ENCODE data around the gene PODNL1. TPM values are rescaled to one million over a fixed set of nuclear protein-coding genes. Genes with fewer than 3 reads are reported as not detected.

PODNL1 gene
- total and polyA plus RNA-seq, 3 experiments from 2014 or later = 0.24 TPM; not detected in 2

DNA sequence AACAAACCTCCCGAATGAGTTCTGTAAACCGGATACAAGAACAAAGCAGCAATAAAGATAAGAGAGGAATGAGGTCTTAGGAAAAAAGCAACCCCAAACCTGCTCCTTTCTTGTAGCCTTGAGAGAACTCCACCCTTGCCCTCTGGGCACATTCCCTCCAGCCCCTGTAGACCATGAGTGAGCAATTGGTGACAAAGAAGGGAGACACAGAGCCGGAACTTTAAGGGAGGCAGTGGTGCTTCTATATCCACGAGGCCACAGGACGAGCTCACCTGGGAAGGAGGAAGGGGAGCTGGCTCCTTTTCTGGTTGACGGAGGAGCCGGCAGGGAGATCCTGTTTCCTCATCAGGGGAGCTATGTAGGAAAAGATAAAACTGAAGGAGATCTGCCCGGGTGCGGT, 45.3 kb downstream of the PODNL1 start:
- H3K36me3 ChIP-seq (ENCODE audit: insufficient read depth, low read length) = no peaks in the 10 kb centered on the region
- H3K4me1 ChIP-seq (ENCODE audit: insufficient read depth, low read length) = peaks cover 3% of the 10 kb centered on the region
- H3K9me3 ChIP-seq (ENCODE audit: low read length) = no peaks in the 10 kb centered on the region
- no peaks in the 10 kb centered on the region for H3K27me3 ChIP-seq (ENCODE audit: insufficient read depth, low read length, poor library complexity, severe bottlenecking)
- no peaks in the 10 kb centered on the region for H3K27me3 Mint-ChIP-seq
- ChIA-PET POLR2A (interaction anchor here (0.6 kb wide), 1 partner anchor 154 kb away, joined by 4 read pairs; no protein-coding TSS in a partner anchor), CTCF (interaction anchor here (2.1 kb wide), 1 partner anchor 11 kb away, joined by 8 read pairs; no protein-coding TSS in a partner anchor)
- H3K36me3 Mint-ChIP-seq = no peaks in the 10 kb centered on the region
- H3K4me3 Mint-ChIP-seq = no peak overlapping the region
- no peak overlapping the region for H3K4me3 ChIP-seq (ENCODE audit: low read length)
- DNase-seq = no peak
- no peaks in the 10 kb centered on the region for H3K9me3 Mint-ChIP-seq
- H3K27ac ChIP-seq (ENCODE audit: low read depth, low read length) = no peak overlapping the region
- no peak overlapping the region for H3K27ac Mint-ChIP-seq
- no peaks in the 10 kb centered on the region for H3K4me1 Mint-ChIP-seq

GRCh38 chr19:13890136-13890535, 48.1 kb downstream of the PODNL1 start:
- no peaks in the 10 kb centered on the region for H3K9me3 Mint-ChIP-seq
- no peaks in the 10 kb centered on the region for H3K36me3 Mint-ChIP-seq
- H3K36me3 ChIP-seq (ENCODE audit: insufficient read depth, low read length) = no peaks in the 10 kb centered on the region
- no peak overlapping the region for H3K4me3 Mint-ChIP-seq
- H3K4me1 ChIP-seq (ENCODE audit: insufficient read depth, low read length) = peaks cover 27% of the 10 kb centered on the region
- no peak overlapping the region for H3K27ac ChIP-seq (ENCODE audit: low read depth, low read length)
- ChIA-PET CTCF (no interaction called here), POLR2A (no interaction called here)
- no peak overlapping the region for H3K27ac Mint-ChIP-seq
- H3K27me3 Mint-ChIP-seq = no peaks in the 10 kb centered on the region
- no peak overlapping the region for H3K4me3 ChIP-seq (ENCODE audit: low read length)
- H3K4me1 Mint-ChIP-seq = peaks cover 17 to 27% (median 20%) of the 10 kb centered on the region in 3 donors
- H3K27me3 ChIP-seq (ENCODE audit: insufficient read depth, low read length, poor library complexity, severe bottlenecking) = no peaks in the 10 kb centered on the region
- no peaks in the 10 kb centered on the region for H3K9me3 ChIP-seq (ENCODE audit: low read length)
- DNase-seq = no peak

- Mint-ChIP-seq H3K9me3 (no peaks in the 10 kb centered on the region), H3K27ac (peak overlapping the region in 1 of 8 donors; percentile 91), H3K4me1 (peaks cover 21 to 42% (median 26%) of the 10 kb centered on the region in 3 donors), H3K27me3 (no peaks in the 10 kb centered on the region), H3K4me3 (peak overlapping the region in 2 of 7 donors; percentile 20 to 48), H3K36me3 (no peaks in the 10 kb centered on the region)
- POLR2A ChIA-PET = no interaction called here
- Histone ChIP-seq H3K4me1 (ENCODE audit: insufficient read depth, low read length) (peaks cover 39% of the 10 kb centered on the region), H3K9me3 (ENCODE audit: low read length) (no peaks in the 10 kb centered on the region), H3K36me3 (ENCODE audit: insufficient read depth, low read length) (no peaks in the 10 kb centered on the region), H3K4me3 (ENCODE audit: low read length) (no peak overlapping the region), H3K27ac (ENCODE audit: low read depth, low read length) (no peak overlapping the region), H3K27me3 (ENCODE audit: insufficient read depth, low read length, poor library complexity, severe bottlenecking) (no peaks in the 10 kb centered on the region)
- CTCF ChIA-PET = interaction anchor here (1.1 to 1.5 kb wide), 2 partner anchors 14 to 249 kb away, joined by 3 to 5 read pairs; no protein-coding TSS in a partner anchor
- no peak for DNase-seq
Observed at GRCh38 chr19:13888281-13888680, 49.9 kb downstream of the PODNL1 start.

DNA sequence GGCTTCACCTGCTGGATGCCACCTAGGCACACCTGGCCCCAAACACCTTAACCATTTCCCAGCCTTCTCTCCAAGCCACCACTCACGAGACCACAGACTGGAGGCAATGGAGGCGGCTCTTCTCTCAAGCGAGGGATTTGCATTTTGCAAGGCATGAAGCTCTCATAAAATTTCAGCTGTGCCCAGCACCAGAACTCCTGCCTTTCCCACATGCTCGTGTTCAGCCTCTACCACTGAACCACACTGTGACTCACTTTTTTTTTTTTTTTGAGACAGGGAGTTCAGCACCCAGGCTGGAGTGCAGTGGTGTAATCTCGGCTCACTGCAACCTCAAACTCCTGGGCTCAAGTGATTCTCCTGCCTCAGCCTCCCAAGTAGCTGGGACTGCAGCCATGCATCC, 50.7 kb downstream of the PODNL1 start:
- Histone ChIP-seq H3K27ac (ENCODE audit: low read depth, low read length) (no peak overlapping the region), H3K4me3 (ENCODE audit: low read length) (no peak overlapping the region), H3K4me1 (ENCODE audit: insufficient read depth, low read length) (peaks cover 46% of the 10 kb centered on the region), H3K9me3 (ENCODE audit: low read length) (no peaks in the 10 kb centered on the region), H3K27me3 (ENCODE audit: insufficient read depth, low read length, poor library complexity, severe bottlenecking) (no peaks in the 10 kb centered on the region), H3K36me3 (ENCODE audit: insufficient read depth, low read length) (no peaks in the 10 kb centered on the region)
- no peaks in the 10 kb centered on the region for H3K27me3 Mint-ChIP-seq
- H3K4me3 Mint-ChIP-seq = peak overlapping the region; percentile 21 to 78 (median 70)
- peak in 1 of 5 donors; percentile 32 for DNase-seq
- H3K4me1 Mint-ChIP-seq = peaks cover 24 to 50% (median 33%) of the 10 kb centered on the region in 3 donors
- no peaks in the 10 kb centered on the region for H3K9me3 Mint-ChIP-seq
- CTCF ChIA-PET = interaction anchor here (1.0 to 2.1 kb wide), 5 partner anchors 10 to 249 kb away, joined by 3 to 11 read pairs (median 5); partner anchors contain the start of gene ASF1B
- no peaks in the 10 kb centered on the region for H3K36me3 Mint-ChIP-seq
- POLR2A ChIA-PET = interaction anchor here (1.2 kb wide), 1 partner anchor 144 kb away, joined by 4 read pairs; the partner anchor contains the start of gene IL27RA
- peak overlapping the region; percentile 84 to 95 (median 92) for H3K27ac Mint-ChIP-seq

GRCh38 chr19:13887018-13887436, 51.2 kb downstream of the PODNL1 start:
- DNase-seq = peak in 4 of 5 donors; percentile 51 to 83 (median 66)
- H3K27me3 ChIP-seq (ENCODE audit: insufficient read depth, low read length, poor library complexity, severe bottlenecking) = no peaks in the 10 kb centered on the region
- Mint-ChIP-seq H3K4me1 (peaks cover 29 to 55% (median 38%) of the 10 kb centered on the region in 3 donors), H3K4me3 (peak overlapping the region; percentile 21 to 76 (median 70)), H3K27me3 (no peaks in the 10 kb centered on the region), H3K36me3 (no peaks in the 10 kb centered on the region), H3K9me3 (no peaks in the 10 kb centered on the region), H3K27ac (peak overlapping the region; percentile 84 to 97 (median 92))
- H3K4me1 ChIP-seq (ENCODE audit: insufficient read depth, low read length) = peaks cover 51% of the 10 kb centered on the region
- H3K9me3 ChIP-seq (ENCODE audit: low read length) = no peaks in the 10 kb centered on the region
- CTCF ChIA-PET = interaction anchor here (1.0 to 2.9 kb wide), 7 partner anchors 11 to 250 kb away, joined by 3 to 11 read pairs (median 5); partner anchors contain the start of genes ASF1B and MISP3
- no peaks in the 10 kb centered on the region for H3K36me3 ChIP-seq (ENCODE audit: insufficient read depth, low read length)
- no peak overlapping the region for H3K27ac ChIP-seq (ENCODE audit: low read depth, low read length)
- no peak overlapping the region for H3K4me3 ChIP-seq (ENCODE audit: low read length)
- POLR2A ChIA-PET = interaction anchor here (0.7 to 1.2 kb wide), 2 partner anchors 145 to 630 kb away, joined by 4 read pairs; partner anchors contain the start of gene IL27RA

DNA sequence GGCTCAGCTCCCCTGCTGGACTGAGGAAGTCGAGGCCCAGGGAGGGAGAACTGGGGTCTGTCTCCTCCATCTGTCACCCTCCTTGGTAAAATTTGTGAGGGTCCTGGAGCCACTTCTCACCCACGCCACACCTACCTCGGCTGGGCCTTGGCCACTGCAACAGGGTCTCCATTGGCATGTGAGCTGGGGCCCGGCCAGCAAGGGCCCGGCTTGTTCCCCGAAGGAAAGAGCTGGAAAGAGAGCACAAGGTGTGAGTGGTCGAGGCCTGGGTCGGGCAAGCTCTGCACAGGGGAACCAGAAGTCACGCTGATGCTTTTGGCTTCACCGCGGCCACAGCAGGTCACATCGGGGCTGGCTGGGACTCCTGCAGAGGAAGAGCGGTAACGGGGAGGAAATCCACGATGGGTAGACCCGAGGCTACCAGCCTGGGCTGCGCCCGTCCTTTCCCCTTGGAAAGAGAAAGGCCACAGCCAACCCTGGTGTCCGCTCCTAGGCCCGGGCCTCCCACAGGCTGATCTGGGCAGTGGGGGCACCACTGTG, 52.3 kb downstream of the PODNL1 start:
- Mint-ChIP-seq H3K4me3 (peak overlapping the region in 4 of 7 donors; percentile 28 to 64 (median 44)), H3K9me3 (no peaks in the 10 kb centered on the region), H3K27ac (peak overlapping the region; percentile 34 to 97 (median 92)), H3K36me3 (no peaks in the 10 kb centered on the region), H3K27me3 (no peaks in the 10 kb centered on the region), H3K4me1 (peaks cover 40 to 66% (median 50%) of the 10 kb centered on the region in 3 donors)
- ChIA-PET POLR2A (interaction anchor here (0.7 to 1.4 kb wide), 3 partner anchors 21 to 220 kb away, joined by 3 to 5 read pairs (median 3); partner anchors contain the start of gene IL27RA), CTCF (interaction anchor here (1.0 to 2.9 kb wide), 6 partner anchors 21 to 251 kb away, joined by 3 to 11 read pairs (median 7); partner anchors contain the start of genes ASF1B and MISP3)
- Histone ChIP-seq H3K4me3 (ENCODE audit: low read length) (no peak overlapping the region), H3K27me3 (ENCODE audit: insufficient read depth, low read length, poor library complexity, severe bottlenecking) (no peaks in the 10 kb centered on the region), H3K36me3 (ENCODE audit: insufficient read depth, low read length) (no peaks in the 10 kb centered on the region), H3K27ac (ENCODE audit: low read depth, low read length) (peak overlapping the region; percentile 27), H3K9me3 (ENCODE audit: low read length) (no peaks in the 10 kb centered on the region), H3K4me1 (ENCODE audit: insufficient read depth, low read length) (peaks cover 62% of the 10 kb centered on the region)
- DNase-seq = no peak

DNA sequence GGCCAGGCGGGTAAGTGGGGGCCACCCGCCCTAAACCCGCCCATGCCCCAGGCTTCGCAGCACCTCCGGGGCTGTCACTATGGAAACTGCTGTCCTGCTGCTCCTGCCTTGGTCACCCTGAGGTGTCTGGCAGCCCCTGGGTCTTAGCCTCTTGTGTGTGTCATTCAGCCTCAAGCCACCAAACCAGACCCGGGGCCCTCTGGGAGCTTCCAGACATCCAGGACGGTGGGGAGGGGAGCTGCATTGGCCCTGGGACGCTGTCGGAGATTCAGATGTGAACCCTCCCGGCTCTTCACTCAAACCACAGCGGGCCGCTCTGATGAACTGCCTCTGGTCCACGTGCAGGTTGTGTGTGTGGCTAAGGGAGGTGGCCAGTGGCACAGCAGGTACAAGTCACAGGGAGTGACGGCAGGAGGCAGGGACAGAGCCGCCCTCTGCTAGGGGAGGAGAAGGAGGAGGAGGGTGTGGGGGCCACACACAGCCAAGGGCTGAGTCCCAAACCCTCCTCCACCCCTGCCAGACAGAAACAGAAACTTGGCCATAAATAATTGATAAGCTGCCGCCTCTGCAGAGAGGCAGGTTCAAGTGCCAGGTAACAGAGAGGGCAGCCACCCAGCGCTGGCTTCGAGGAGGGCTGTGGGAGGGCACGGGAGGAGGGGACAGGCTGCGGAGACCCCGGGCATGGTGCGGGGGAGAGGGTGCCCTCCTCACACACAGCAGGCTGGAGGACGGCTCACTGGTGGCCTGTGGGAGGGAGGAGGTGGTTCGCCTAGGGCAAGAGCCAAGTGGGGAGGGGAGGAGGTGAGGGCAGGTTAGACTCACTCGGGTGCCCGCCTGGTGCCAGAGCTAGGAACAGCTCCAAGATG, 53.3 kb downstream of the PODNL1 start:
- CTCF ChIA-PET = interaction anchor here (1.0 to 3.2 kb wide), 4 partner anchors 22 to 186 kb away, joined by 3 to 15 read pairs (median 7); partner anchors contain the start of gene MISP3
- Mint-ChIP-seq H3K9me3 (no peaks in the 10 kb centered on the region), H3K27me3 (no peaks in the 10 kb centered on the region), H3K4me1 (peaks cover 48 to 74% (median 57%) of the 10 kb centered on the region in 3 donors), H3K27ac (peak overlapping the region in 1 of 8 donors; percentile 97), H3K36me3 (no peaks in the 10 kb centered on the region), H3K4me3 (peak overlapping the region in 1 of 7 donors; percentile 56)
- Histone ChIP-seq H3K4me3 (ENCODE audit: low read length) (no peak overlapping the region), H3K36me3 (ENCODE audit: insufficient read depth, low read length) (no peaks in the 10 kb centered on the region), H3K9me3 (ENCODE audit: low read length) (no peaks in the 10 kb centered on the region), H3K27ac (ENCODE audit: low read depth, low read length) (no peak overlapping the region), H3K4me1 (ENCODE audit: insufficient read depth, low read length) (peaks cover 70% of the 10 kb centered on the region), H3K27me3 (ENCODE audit: insufficient read depth, low read length, poor library complexity, severe bottlenecking) (no peaks in the 10 kb centered on the region)
- POLR2A ChIA-PET = interaction anchor here (0.6 to 1.4 kb wide), 3 partner anchors 22 to 147 kb away, joined by 3 read pairs; partner anchors contain the start of gene IL27RA
- no peak for DNase-seq

Data from CD8-positive, alpha-beta memory T cell (primary cell).